RWPE1 (cell line): ENCODE results near the gene EFNA3.
A peak's percentile ranks its signal among the peaks of the same experiment; 100 is the strongest.

Experiments used
- CTCF ChIA-PET: fragments of 350-600 bp; sonication (Branson Sonifier 250); formaldehyde crosslinking; extraction: SDS; loops from one replicate; lab custom pipeline; 2021; lab: Yijun Ruan, JAX
- POLR2A ChIA-PET: fragments of 400-600 bp; formaldehyde crosslinking; extraction: SDS; loops from one replicate; lab custom pipeline; 2020; ENCODE audit warnings: antibody characterized with exemption; ENCODE audit not compliant: low non-redundant PET; lab: Yijun Ruan, JAX
- DNase-seq: peaks from one replicate; pipeline ENCODE4 v3.0.0; 2012; ENCODE audit warnings: low spot score
- H3K27ac ChIP-seq: fragments of 450-650 bp; 2 replicates; pipeline ENCODE4 v1.5.1; 2017
- TF ChIP-seq, protein P1 (sequence below): fragments of 450-650 bp; conservative IDR thresholded peaks from 2 replicates; pipeline ENCODE4 v1.5.1; 2017; ENCODE audit warnings: low read depth, mild to moderate bottlenecking

The EFNA3 gene

DNA sequence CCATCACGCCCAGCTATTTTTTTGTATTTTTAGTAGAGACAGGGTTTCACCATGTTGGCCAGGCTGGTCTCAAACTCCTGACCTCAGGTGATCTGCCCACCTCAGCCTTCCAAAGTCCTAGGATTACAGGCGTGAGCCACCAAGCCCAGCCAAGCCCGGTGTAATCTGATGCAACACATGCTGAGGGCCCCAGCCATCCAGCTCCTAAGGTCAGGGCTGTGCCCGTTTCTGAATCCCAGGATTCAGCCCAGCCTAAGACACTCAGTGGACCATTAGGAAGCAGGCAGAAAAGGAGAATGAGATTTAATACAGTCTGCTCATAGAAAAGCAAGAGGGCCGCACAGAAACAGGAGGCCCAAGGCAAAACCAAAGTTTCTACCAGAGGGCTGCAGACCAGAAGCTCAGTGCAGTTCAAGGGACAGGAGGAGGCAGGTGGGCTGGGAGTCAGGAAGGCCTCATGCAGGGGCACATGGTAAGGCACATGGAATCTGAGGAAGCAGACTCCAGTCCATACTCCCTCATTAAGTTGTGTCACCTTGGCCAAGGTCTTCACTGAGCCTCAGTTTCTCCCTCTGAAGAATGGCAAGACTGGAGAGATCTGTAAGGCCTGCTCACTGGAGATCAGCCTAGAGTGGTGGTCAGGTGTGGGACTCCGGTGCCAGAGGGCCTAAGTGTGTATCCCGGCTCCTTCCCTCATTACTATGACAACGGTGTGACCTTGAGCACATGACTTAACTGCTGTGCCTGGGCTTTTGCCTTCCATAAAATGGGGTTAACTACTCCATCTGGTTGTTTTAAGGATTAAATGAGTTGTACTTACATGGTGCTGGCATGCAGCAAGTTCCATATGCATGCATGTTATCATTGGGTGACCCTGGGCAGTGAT lies 29.9 kb upstream of the EFNA3 start:
- POLR2A ChIA-PET = interaction anchor here (0.6 kb wide), 1 partner anchor 1263 kb away, joined by 10 read pairs; no protein-coding TSS in a partner anchor
- CTCF ChIA-PET = interaction anchor here (0.5 to 1.0 kb wide), 4 partner anchors 12 to 31 kb away, joined by 3 to 4 read pairs (median 4); partner anchors contain the start of gene EFNA3
- peak overlapping the region; percentile 98 for H3K27ac ChIP-seq
- DNase-seq = no peak
- TF ChIP-seq, protein P1, sequence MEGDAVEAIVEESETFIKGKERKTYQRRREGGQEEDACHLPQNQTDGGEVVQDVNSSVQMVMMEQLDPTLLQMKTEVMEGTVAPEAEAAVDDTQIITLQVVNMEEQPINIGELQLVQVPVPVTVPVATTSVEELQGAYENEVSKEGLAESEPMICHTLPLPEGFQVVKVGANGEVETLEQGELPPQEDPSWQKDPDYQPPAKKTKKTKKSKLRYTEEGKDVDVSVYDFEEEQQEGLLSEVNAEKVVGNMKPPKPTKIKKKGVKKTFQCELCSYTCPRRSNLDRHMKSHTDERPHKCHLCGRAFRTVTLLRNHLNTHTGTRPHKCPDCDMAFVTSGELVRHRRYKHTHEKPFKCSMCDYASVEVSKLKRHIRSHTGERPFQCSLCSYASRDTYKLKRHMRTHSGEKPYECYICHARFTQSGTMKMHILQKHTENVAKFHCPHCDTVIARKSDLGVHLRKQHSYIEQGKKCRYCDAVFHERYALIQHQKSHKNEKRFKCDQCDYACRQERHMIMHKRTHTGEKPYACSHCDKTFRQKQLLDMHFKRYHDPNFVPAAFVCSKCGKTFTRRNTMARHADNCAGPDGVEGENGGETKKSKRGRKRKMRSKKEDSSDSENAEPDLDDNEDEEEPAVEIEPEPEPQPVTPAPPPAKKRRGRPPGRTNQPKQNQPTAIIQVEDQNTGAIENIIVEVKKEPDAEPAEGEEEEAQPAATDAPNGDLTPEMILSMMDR = no peak

DNA sequence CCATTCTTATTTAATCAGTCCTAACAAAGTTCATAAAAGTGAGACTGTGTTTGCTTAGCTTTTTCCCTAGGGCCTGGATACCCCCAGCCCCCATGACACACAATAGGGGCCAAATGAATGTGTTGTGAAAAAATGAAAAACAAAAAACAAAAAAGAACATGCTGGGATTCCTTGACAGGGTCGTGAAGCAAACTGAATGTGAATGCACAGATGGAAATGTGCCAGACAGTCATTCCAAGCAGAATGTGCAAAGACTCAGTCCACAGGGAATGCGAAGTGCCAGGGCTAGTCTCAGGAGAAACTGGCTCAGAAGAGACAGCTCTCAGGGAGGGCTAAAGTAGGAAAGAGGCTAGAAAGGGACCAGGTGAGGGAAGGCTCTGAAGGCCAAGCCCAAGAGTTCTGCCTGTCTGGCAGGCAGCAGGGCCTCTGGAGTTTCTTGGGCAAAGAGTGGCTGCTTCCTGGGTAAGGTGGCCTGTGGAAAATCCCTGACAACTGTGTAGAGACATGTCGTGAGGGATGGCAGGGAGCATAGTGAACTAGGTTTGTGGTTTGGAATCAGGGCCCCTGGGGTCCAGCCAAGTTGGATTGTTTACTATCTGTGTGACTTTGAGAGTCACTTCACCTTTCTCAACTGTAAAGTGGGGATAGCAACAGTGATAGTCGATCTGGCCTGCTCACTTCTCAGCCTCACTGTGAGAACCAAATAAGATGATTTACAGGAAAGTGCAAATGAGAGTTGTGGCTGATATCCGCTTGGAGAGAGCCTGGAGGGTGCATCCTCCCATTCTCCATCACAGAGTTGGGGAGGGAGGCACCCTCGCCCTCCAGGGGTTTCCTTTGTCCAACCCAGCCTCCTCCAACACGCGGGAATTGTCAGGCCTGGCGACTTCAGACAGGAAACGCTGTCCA lies 28.7 kb upstream of the EFNA3 start:
- TF ChIP-seq, protein P1 = no peak
- CTCF ChIA-PET = interaction anchor here (0.5 to 3.0 kb wide), 12 partner anchors 9 to 166 kb away, joined by 3 to 27 read pairs (median 4); partner anchors contain the start of genes PBXIP1, PYGO2 and ZBTB7B
- DNase-seq = peak; percentile 53
- POLR2A ChIA-PET = no interaction called here
- peak overlapping the region; percentile 98 for H3K27ac ChIP-seq

DNA sequence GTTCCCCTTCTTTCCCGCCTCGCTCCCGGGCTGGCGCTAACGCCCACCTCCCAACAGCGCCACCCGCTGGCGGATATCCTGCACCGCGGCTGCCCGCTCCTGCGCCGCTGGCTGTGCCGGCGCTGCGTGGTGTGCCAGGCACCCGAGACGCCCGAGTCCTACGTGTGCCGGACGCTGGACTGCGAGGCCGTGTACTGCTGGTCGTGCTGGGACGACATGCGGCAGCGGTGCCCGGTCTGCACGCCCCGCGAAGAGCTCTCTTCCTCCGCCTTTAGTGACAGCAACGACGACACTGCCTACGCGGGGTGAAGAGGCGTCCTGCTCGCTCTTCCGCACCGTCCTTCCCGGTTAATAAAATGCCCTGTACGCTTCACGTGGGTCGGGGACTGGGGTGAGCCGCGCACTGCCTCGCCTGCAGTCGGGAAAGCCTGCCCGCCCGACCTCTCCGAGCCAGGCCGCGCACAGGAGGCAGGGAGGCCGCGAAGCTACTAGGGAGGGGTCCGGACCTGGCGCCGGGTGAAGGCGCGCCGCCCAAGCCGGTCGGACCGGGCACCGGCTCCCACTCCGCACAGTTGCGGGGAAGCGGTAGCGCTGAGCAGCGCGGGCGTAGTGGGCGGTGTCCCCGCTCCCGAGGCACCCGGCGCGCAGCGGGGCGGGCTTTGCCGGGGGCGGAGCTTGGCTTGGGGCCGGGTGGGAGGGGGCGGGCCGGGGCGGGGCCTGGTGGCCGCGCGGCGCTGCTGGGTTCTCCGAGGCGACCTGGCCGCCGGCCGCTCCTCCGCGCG lies 27.9 kb upstream of the EFNA3 start, which contains the start of gene ADAM15:
Gene ADAM15, plus strand, starts transcription at position 757 of the 782 bp plus-strand sequence. CDS start 71 bp downstream, outside the sequence.
- peak within 1 kb of the TSS; percentile 98 for H3K27ac ChIP-seq
- POLR2A ChIA-PET = interaction anchor here (0.6 to 0.8 kb wide), 3 partner anchors 9 to 32 kb away, joined by 3 to 12 read pairs (median 5); no protein-coding TSS in a partner anchor

DNA sequence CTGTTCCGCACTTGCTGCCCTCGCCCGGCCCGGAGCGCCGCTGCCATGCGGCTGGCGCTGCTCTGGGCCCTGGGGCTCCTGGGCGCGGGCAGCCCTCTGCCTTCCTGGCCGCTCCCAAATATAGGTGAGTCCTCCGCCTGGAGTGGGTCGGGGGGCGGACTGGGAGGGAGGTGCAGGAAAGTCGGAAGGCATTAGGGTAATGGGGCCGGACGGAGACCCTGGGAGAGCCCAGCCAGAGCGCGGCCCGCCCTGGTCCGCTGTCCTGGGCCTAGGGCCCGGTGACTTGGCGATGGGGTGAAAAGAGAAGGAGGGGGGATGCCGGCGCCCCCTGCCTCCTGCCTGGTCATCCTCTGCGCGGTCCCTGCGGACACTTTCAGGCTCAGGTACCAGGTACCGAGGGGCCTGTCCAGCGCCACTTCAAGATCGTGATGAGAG lies 27.3 kb upstream of the EFNA3 start:
- ChIA-PET CTCF (interaction anchor here (0.6 to 3.0 kb wide), 12 partner anchors 9 to 600 kb away, joined by 3 to 27 read pairs (median 4); partner anchors contain the start of gene ZBTB7B), POLR2A (interaction anchor here (0.6 to 0.8 kb wide), 3 partner anchors 8 to 32 kb away, joined by 3 to 12 read pairs (median 5); no protein-coding TSS in a partner anchor)
- DNase-seq = peak; percentile 17
- peak overlapping the region; percentile 98 for H3K27ac ChIP-seq
- TF ChIP-seq, protein P1 = no peak

More for the DNA sequence above, 27.9 kb upstream of the EFNA3 start, which contains the start of gene ADAM15:
- CTCF ChIA-PET = interaction anchor here (0.6 to 3.0 kb wide), 20 partner anchors 9 to 600 kb away, joined by 3 to 27 read pairs (median 4); partner anchors contain the start of genes PBXIP1, PYGO2 and ZBTB7B
- peak; percentile 93 for DNase-seq
- TF ChIP-seq, protein P1 = peak; percentile 94

DNA sequence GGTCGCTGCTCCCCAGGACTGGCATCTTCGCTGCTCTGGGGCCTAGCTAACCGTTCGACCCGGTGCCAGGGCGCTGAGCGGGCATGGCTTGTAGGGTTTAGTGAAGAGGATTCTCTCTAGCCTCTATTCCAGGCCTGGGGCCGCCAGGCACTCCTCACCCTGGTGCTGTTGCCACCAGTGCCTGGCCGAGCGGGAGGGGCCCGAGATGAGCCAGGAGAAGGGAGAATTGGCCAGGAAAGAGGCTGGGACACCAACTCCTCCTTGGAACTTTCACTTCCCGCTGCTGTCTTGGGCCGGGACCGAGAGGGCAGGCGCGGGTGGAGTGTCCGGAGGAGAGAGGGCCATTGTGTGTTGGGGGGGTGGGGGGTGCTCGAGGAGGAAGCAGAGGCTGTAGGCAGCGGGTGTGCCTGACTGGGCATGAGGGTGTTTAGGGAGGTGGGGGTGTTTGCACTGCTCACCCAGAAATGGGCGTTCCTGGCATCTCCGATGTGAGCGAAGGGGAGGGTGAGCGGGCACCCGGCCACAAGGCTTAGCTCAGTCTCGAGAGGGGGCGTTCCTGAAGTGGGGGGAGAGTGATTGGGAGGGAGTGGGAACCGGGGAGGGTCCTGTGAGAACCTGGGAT lies 26.7 kb upstream of the EFNA3 start:
- DNase-seq = peak; percentile 69
- TF ChIP-seq, protein P1 = no peak
- H3K27ac ChIP-seq = peak overlapping the region; percentile 98
- ChIA-PET POLR2A (interaction anchor here (0.6 to 0.8 kb wide), 2 partner anchors 9 to 31 kb away, joined by 4 to 12 read pairs; no protein-coding TSS in a partner anchor), CTCF (interaction anchor here (0.6 to 3.0 kb wide), 9 partner anchors 9 to 478 kb away, joined by 3 to 27 read pairs (median 3); partner anchors contain the start of gene EFNA3)
